ENCODE data around the gene ZNF469.
A peak's percentile ranks its signal among the peaks of the same experiment; 100 is the strongest.

Gene ZNF469

DNA sequence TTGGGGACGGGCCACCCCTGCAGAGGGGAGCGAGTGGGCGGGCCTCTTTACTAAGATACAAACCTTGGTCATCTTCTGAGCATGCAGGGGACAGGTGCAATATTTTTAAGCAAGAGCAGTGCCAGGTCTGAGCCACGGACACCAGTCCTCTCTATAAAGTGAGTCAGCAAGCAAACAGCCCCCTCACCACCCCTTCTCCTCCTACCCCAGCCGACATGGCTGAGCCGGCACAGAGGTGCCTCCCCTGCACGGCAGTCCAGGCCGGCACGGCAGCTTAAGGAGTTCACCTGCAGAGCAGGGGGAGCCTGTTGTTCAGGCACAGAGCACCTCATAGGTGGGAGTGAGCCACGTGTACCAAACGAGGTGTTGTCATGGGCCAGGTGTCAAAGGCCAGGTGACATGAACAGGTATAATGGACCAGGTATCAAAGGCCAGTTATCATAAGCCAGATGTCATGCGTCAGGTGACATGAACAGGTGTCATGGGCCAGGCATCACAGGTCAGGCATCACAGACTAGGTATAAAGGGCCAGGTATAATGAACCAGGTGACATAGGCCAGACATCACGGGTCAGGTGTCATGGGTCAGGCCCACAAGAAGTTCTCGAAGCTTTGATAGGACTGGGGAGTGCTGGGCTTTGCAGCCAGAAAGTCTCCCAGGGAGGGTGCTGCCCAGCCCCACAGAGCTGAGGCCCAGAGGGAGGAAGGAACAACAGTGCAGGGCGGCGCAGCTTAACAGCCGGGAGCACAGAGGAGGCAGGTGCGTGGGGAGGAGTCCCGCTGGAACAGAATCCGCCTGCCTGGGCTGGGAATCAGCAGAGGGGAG lies 42.6 kb upstream of the ZNF469 start:
- no peaks in the 10 kb centered on the region for H4K20me1 ChIP-seq
- no peaks in the 10 kb centered on the region; the same call in 1 of the 2 replicates for H3K9me3 ChIP-seq
- H3K27me3 ChIP-seq = no peaks in the 10 kb centered on the region
- peaks cover 9% of the 10 kb centered on the region; the same call in 1 of the 2 replicates for H3K4me1 ChIP-seq
- no peaks in the 10 kb centered on the region for H3K36me3 ChIP-seq
- no peak overlapping the region for H3K4me3 ChIP-seq
- no peak overlapping the region for H3K9ac ChIP-seq
- no peak for TF ChIP-seq Cebpa-rat (IDR thresholded peaks at IDR 0.05)
- no peak overlapping the region for H3K27ac ChIP-seq
- H3K4me2 ChIP-seq = peak overlapping the region; percentile 26; the same call in 1 of the 2 replicates

- Histone ChIP-seq H3K4me1 (peaks cover 9% of the 10 kb centered on the region; the same call in 1 of the 2 replicates), H3K36me3 (no peaks in the 10 kb centered on the region), H3K4me2 (no peak overlapping the region), H3K9ac (no peak overlapping the region), H3K27me3 (no peaks in the 10 kb centered on the region), H3K4me3 (no peak overlapping the region), H3K27ac (no peak overlapping the region), H4K20me1 (no peaks in the 10 kb centered on the region), H3K9me3 (no peaks in the 10 kb centered on the region; the same call in 1 of the 2 replicates)
- TF ChIP-seq Cebpa-rat (IDR thresholded peaks at IDR 0.05) = no peak
Measured at GRCh38 chr16:88340755-88341150, 42.0 kb upstream of the ZNF469 start.

GRCh38 chr16:88341551-88342290 lies 41.0 kb upstream of the ZNF469 start:
- Histone ChIP-seq H3K27ac (no peak overlapping the region), H4K20me1 (no peaks in the 10 kb centered on the region), H3K4me3 (no peak overlapping the region), H3K9me3 (no peaks in the 10 kb centered on the region; the same call in 1 of the 2 replicates), H3K9ac (no peak overlapping the region), H3K4me1 (peaks cover 13% of the 10 kb centered on the region), H3K4me2 (no peak overlapping the region), H3K36me3 (no peaks in the 10 kb centered on the region), H3K27me3 (no peaks in the 10 kb centered on the region)
- no peak for TF ChIP-seq Cebpa-rat (IDR thresholded peaks at IDR 0.05)

GRCh38 chr16:88342491-88342890 lies 40.3 kb upstream of the ZNF469 start:
- H3K9me3 ChIP-seq = no peaks in the 10 kb centered on the region
- no peak overlapping the region for H3K4me2 ChIP-seq
- no peaks in the 10 kb centered on the region for H3K27me3 ChIP-seq
- TF ChIP-seq Cebpa-rat (IDR thresholded peaks at IDR 0.05) = no peak
- H3K9ac ChIP-seq = no peak overlapping the region
- no peak overlapping the region for H3K27ac ChIP-seq
- no peaks in the 10 kb centered on the region for H3K36me3 ChIP-seq
- no peak overlapping the region for H3K4me3 ChIP-seq
- peaks cover 21% of the 10 kb centered on the region for H3K4me1 ChIP-seq
- H4K20me1 ChIP-seq = no peaks in the 10 kb centered on the region

DNA sequence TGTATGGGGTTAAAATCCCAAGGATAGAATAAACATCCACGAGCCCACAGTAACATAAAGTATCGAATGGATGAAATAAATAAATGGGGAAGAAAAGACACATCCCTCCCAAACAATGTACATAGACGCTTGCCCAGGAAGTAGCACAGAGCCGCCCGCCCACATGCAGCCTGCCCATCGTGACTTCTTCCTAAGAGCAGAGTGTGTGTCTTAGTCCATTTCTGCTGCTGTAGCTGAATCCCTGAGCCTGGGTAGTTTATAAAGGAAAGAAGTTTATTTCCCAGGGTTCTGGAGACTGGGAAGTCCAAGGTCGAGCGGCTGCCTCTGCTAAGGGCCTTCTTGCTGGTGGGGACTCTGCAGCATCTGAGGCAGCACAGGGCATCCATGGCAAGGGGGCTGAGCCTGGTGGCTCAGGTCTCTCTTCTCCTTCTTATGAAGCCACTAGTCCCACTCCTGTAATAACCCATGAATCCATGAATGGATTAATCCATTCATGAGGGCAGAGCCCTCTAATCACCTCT lies 39.4 kb upstream of the ZNF469 start:
- Histone ChIP-seq H4K20me1 (no peaks in the 10 kb centered on the region), H3K4me3 (no peak overlapping the region), H3K27ac (no peak overlapping the region), H3K9ac (no peak overlapping the region), H3K4me1 (peaks cover 29% of the 10 kb centered on the region), H3K4me2 (no peak overlapping the region), H3K36me3 (no peaks in the 10 kb centered on the region), H3K9me3 (no peaks in the 10 kb centered on the region), H3K27me3 (no peaks in the 10 kb centered on the region)
- TF ChIP-seq Cebpa-rat (IDR thresholded peaks at IDR 0.05) = no peak

DNA sequence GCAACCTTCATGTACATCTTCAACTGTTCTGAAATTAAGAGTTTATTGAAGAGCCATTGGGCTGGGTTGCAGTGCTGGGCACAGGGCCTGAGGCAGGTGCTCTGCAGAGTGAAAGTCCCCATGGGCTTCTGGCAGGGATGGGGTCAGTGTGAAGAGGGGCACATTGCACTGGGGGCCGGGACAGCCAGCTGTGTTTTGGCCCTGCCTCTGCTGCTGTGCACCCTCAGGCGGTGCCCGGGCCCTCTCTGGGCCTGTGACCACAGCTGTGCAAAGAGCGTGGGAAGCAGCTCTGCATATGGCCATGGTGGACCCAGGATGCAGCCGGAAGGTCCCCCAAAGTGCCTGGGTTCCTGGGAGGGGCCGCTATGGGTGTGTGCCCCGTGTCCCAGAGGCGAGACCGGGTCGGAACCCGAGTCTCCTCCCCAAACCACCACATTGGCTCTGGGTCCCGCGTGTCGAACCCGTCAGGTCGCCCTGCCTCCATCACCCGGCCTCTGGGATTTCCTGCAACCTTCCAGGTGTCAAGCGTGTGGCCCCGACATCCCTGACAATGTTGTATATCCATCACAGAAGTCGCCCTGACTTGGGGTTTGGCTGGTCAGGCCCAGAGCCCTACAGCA lies 38.2 kb upstream of the ZNF469 start:
- Histone ChIP-seq H3K4me3 (no peak overlapping the region), H3K9me3 (no peaks in the 10 kb centered on the region), H3K27me3 (no peaks in the 10 kb centered on the region), H3K4me1 (peaks cover 37% of the 10 kb centered on the region), H3K4me2 (no peak overlapping the region), H4K20me1 (no peaks in the 10 kb centered on the region), H3K36me3 (no peaks in the 10 kb centered on the region), H3K27ac (no peak overlapping the region), H3K9ac (no peak overlapping the region)
- no peak for TF ChIP-seq Cebpa-rat (IDR thresholded peaks at IDR 0.05)

DNA sequence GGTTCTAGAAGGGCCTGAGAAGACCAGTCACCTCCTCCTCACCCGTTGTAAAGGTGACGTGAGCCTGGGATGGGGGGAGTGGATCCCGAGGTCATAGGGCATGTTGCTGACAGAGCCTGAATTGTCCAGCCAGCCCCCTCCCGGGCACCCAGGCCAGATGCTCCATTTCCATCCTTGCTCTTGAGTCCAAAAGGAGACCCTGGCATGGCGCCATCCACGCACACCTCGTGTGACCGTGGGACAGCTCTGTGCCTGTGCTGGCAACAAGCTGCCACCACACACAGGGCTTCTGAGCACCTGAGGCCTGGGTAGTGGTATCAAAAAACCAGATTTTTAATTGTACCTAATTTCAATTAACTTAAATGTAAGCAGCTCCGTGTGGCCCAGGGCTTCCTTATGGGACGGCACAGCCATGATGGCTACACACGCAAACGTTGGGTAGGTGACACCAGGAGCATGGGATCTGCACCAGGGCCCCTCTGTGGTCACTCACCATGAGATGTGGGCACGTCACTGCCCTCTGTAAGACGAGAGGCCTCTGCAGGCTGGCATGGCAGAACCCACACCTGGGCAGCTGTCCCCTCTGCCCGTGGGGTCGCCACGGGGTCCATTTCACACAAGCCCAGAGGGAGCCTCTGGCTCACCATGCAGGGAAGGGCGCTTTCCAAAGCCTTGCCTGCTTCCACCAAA lies 37.6 kb upstream of the ZNF469 start:
- Histone ChIP-seq H3K9me3 (no peaks in the 10 kb centered on the region), H3K4me3 (no peak overlapping the region), H4K20me1 (no peaks in the 10 kb centered on the region), H3K36me3 (no peaks in the 10 kb centered on the region), H3K9ac (no peak overlapping the region), H3K4me1 (peaks cover 37% of the 10 kb centered on the region), H3K27me3 (no peaks in the 10 kb centered on the region), H3K4me2 (no peak overlapping the region), H3K27ac (no peak overlapping the region)
- no peak for TF ChIP-seq Cebpa-rat (IDR thresholded peaks at IDR 0.05)

DNA sequence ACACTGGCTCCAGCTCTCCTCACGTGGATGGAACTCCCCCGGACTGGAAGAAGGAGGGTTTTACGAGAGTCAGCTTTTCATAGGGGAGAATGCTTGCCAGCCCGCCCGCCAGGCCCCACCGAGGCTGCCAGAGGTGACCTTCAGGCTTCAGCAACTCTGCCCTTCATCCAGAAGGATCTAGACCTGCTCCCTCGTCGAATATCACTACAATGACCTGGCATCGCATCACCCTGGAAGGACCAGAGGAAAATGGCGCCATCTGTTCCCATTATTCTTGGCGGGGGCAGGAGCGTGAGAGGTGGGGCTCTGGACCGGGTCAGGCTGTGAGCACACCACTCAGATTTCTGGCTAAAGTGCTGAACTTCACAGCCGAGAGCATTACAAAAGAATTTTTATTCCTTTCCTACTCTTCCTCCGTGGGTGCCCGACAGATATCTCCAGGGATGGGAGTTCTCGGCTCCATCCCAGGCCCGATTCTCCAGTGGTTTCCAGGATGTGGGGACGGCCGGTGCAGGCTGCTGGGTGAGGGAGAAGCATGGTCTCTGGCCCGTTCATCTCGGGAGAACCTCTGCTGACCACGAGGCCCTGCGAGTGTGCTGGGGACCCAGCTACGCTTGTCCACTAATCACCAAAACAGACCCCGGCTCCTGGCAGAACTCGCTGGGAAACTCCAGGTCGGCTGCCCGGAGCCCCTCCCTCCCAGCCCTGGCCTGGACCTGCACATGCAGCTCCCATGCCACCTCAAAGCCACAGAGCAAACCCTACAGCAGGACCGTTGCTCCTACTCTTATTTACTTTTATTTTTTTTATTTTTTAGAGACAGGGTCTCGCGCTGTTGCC lies 36.8 kb upstream of the ZNF469 start:
- no peaks in the 10 kb centered on the region for H3K9me3 ChIP-seq
- no peaks in the 10 kb centered on the region for H3K36me3 ChIP-seq
- no peak for TF ChIP-seq Cebpa-rat (IDR thresholded peaks at IDR 0.05)
- H3K27me3 ChIP-seq = no peaks in the 10 kb centered on the region
- no peaks in the 10 kb centered on the region for H4K20me1 ChIP-seq
- no peak overlapping the region for H3K4me2 ChIP-seq
- H3K4me3 ChIP-seq = no peak overlapping the region
- no peak overlapping the region for H3K9ac ChIP-seq
- no peak overlapping the region for H3K27ac ChIP-seq
- peaks cover 30% of the 10 kb centered on the region for H3K4me1 ChIP-seq

Measured in BLaER1 (cell line).